GM12878 (cell line): Measurements from ENCODE around the gene CELF3. TPM values are rescaled to one million over a fixed set of nuclear protein-coding genes. Genes with fewer than 3 reads are reported as not detected.

Experiments used
- ATAC-seq: fragments of 200-7000 bp; cut with Tn5 transposase; 3 replicates; pipeline ENCODE4 v1.9.1; 2020; ENCODE audit warnings: mild to moderate bottlenecking, moderate library complexity
- BruUV-seq: library from RNA; stranded (reverse); fragments of 400-500 nt; replicated peaks from 2 replicates; lab custom pipeline; 2021; lab: Mats Ljungman, UMichigan
- CTCF ChIA-PET: fragments of 300-600 bp; sonication (Branson Sonifier 250); formaldehyde crosslinking; extraction: SDS; loops from one replicate; lab custom pipeline; 2021; ENCODE audit warnings: inconsistent platforms; lab: Yijun Ruan, JAX
- POLR2A ChIA-PET: fragments of 350-600 bp; formaldehyde crosslinking; extraction: SDS; loops from one replicate; lab custom pipeline; 2021; ENCODE audit warnings: inconsistent platforms; lab: Charles Lee
- RAD21 ChIA-PET: fragments of 300-600 bp; sonication (Branson Sonifier 250); formaldehyde crosslinking; loops from one replicate; lab custom pipeline; 2023; ENCODE audit warnings: antibody characterized with exemption; ENCODE audit not compliant: unreplicated experiment; lab: Charles Lee
- SMC1A ChIA-PET: fragments of 300-600 bp; sonication (Branson Sonifier 250); formaldehyde crosslinking; loops from one replicate; lab custom pipeline; 2023; ENCODE audit not compliant: unreplicated experiment, uncharacterized antibody; lab: Charles Lee
- DNase-seq: peaks from one replicate; pipeline ENCODE4 v3.0.0-alpha.2; 2011; ENCODE audit warnings: low read depth, low spot score
- FAIRE-seq: peaks from 3 replicates; lab custom pipeline; 2011; peaks lifted over from hg19 to GRCh38; lab: Jason Lieb, UNC
- H2AFZ ChIP-seq: 2 replicates; pipeline ENCODE4 v1.6.0; 2011; ENCODE audit warnings: low read depth, low read length, control low read depth; ENCODE audit not compliant: control insufficient read depth
- H3K27ac ChIP-seq: 2 replicates; pipeline ENCODE4 v1.5.1; 2011; ENCODE audit warnings: control low read depth; ENCODE audit not compliant: control insufficient read depth, insufficient read depth
- H3K27me3 ChIP-seq, 2 experiments: replicated peaks in 1 of 2; 2 replicates each; pipeline versions ENCODE4 v1.6.0 to v1.6.1; 2011; ENCODE audit warnings: low read length in 1 of 2; ENCODE audit not compliant: control insufficient read depth in 2 of 2, insufficient read depth in 2 of 2
- H3K36me3 ChIP-seq, 2 experiments: 2 replicates each; pipeline ENCODE4 v1.5.1; 2011; ENCODE audit warnings: low read length in 1 of 2; ENCODE audit not compliant: control insufficient read depth in 2 of 2, insufficient read depth in 2 of 2
- H3K4me1 ChIP-seq: 2 replicates; pipeline ENCODE4 v1.6.1; 2011; ENCODE audit warnings: mild to moderate bottlenecking, low read length, moderate library complexity, mixed read lengths; ENCODE audit not compliant: control insufficient read depth, insufficient read depth
- H3K4me2 ChIP-seq: 2 replicates; pipeline ENCODE4 v1.6.0; 2011; ENCODE audit warnings: control low read depth; ENCODE audit not compliant: control insufficient read depth, insufficient read depth
- H3K4me3 ChIP-seq: fragments of 200-600 bp; sonication (generic); 2 replicates; pipeline ENCODE4 v1.5.1; 2016
- H3K79me2 ChIP-seq: 2 replicates; pipeline ENCODE4 v1.6.0; 2011; ENCODE audit warnings: low read length; ENCODE audit not compliant: control insufficient read depth, insufficient read depth
- H3K9ac ChIP-seq: 2 replicates; pipeline ENCODE4 v1.8.0; 2011; ENCODE audit warnings: low read length, control low read depth, mixed read lengths; ENCODE audit not compliant: control insufficient read depth, insufficient read depth
- H3K9me3 ChIP-seq: replicated peaks from 3 replicates; pipeline ENCODE4 v1.5.1; 2011; ENCODE audit warnings: mild to moderate bottlenecking, low read length; ENCODE audit not compliant: control insufficient read depth, insufficient read depth
- H4K20me1 ChIP-seq: 2 replicates; pipeline ENCODE4 v1.6.0; 2011; ENCODE audit not compliant: control insufficient read depth, insufficient read depth
- BACH1 ChIP-seq: fragments of 450-650 bp; IDR thresholded peaks from 2 replicates; pipeline ENCODE4 v1.6.1; 2017; ENCODE audit warnings: mild to moderate bottlenecking, borderline replicate concordance
- BMI1 ChIP-seq: fragments of 450-650 bp; IDR thresholded peaks from 2 replicates; pipeline ENCODE4 v1.6.1; 2016; ENCODE audit warnings: mild to moderate bottlenecking, moderate library complexity, borderline replicate concordance
- CBX5 ChIP-seq: sonication (generic); IDR thresholded peaks from 2 replicates; pipeline ENCODE4 v1.6.1; 2016; ENCODE audit warnings: low read depth, moderate library complexity, mild to moderate bottlenecking, inconsistent platforms
- PML ChIP-seq: IDR thresholded peaks from 2 replicates; pipeline ENCODE4 v1.6.1; 2012; ENCODE audit warnings: low read length, inconsistent platforms
- RCOR1 ChIP-seq: conservative IDR thresholded peaks from 2 replicates; pipeline ENCODE4 v1.6.1; 2012; ENCODE audit warnings: low read depth, low read length, improper control_type of control experiment
- SMAD5 ChIP-seq: IDR thresholded peaks from 2 replicates; pipeline ENCODE4 v1.6.1; 2016; ENCODE audit warnings: antibody characterized with exemption, low read depth
- SP1 ChIP-seq: IDR thresholded peaks from one replicate; pipeline ENCODE4 v1.6.1; 2011; ENCODE audit warnings: low read depth, low read length
- SREBF2 ChIP-seq: IDR thresholded peaks from 2 replicates; pipeline ENCODE4 v1.6.1; 2012; ENCODE audit warnings: mild to moderate bottlenecking, low read length
- STAT1 ChIP-seq: fragments of 450-650 bp; conservative IDR thresholded peaks from 2 replicates; pipeline ENCODE4 v1.6.1; 2014; ENCODE audit warnings: antibody characterized with exemption, mild to moderate bottlenecking
- SUPT20H ChIP-seq: IDR thresholded peaks from 2 replicates; pipeline ENCODE4 v1.6.1; 2011; ENCODE audit warnings: low read depth, mild to moderate bottlenecking, low read length, moderate library complexity, borderline replicate concordance; ENCODE audit not compliant: control insufficient read depth
- WGBS: methylation state at CpG from one replicate; pipeline ENCODE4 v1.1.6; 2016; ENCODE audit warnings: low lambda C conversion rate; ENCODE audit not compliant: insufficient replicate concordance, insufficient coverage; ENCODE audit errors: missing lambda C conversion rate; 5-methylcytosine and 5-hydroxymethylcytosine counted together
- in situ Hi-C: fragments of 300-500 bp; cut with MboI; formaldehyde crosslinking; loops from 9 replicates; pipeline ENCODE4 v1.14.3; 2018; ENCODE audit warnings: mixed read lengths
- intact Hi-C: fragments of 100-400 bp; cut with micrococcal nuclease; formaldehyde crosslinking; loops from one replicate; pipeline ENCODE4 v1.14.2; 2022; ENCODE audit not compliant: unreplicated experiment
- polyA plus RNA-seq, 11 experiments: library from polyadenylated mRNA; depleted of rRNA in 4 of 11; unstranded in 6 of 11; stranded (reverse) in 5 of 11; fragments of >200 nt; fragmentation: Nextera tagmentation in 4 of 11; fragmentation: Illumina TruSeq in 1 of 11; extraction: Ambion mirVana in 4 of 11; extraction: Trizol in 1 of 11; gene quantifications; 1 replicate in 1 of 11; 2 replicates in 10 of 11; pipeline versions ENCODE4 v1.2.1 to v1.2.3, GENCODE V29; 2011 to 2016; ENCODE audit warnings: inconsistent platforms in 2 of 11, missing spikeins in 2 of 11, low read depth in 1 of 11
- total RNA-seq, 4 experiments: library from RNA; depleted of rRNA in 3 of 4; stranded (reverse); fragments of >200 nt in 3 of 4; fragmentation: Illumina TruSeq in 1 of 4; extraction: Trizol in 1 of 4; gene quantifications; 2 replicates each; pipeline versions ENCODE4 v1.2.1 to v1.2.3, GENCODE V29; 2013 to 2021
- TF ChIP-seq, protein P1 (sequence below): fragments of 450-650 bp; IDR thresholded peaks from 2 replicates; pipeline ENCODE4 v1.6.1; 2017; ENCODE audit warnings: low read depth, mild to moderate bottlenecking, moderate library complexity

CELF3 gene
- total and polyA plus RNA-seq, 10 of the 15 experiments (the other 5 are each of a cell fraction or from before 2014, with no cell fraction given), result 0.09 TPM; not detected in 9

DNA sequence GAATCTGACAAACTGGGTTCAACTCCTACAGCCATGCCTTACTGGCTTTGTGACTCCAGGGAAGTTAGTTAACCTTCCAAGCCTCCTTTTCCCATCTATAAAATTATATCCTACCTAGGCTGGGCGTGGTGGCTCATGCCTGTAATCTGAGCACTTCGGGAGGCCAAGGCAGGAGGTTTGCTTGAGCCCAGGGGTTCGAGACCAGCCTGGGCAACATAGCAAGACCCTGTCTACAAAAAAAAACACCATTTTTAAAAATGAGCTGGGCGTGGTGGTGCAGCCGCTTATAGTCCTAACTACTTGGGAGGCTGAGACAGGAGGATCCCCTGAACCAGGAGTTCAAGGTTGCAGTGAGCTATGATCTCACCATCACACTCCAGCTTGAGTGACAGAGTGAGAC lies 15.1 kb downstream of the CELF3 start:
- Histone ChIP-seq H3K4me2 (no peak overlapping the region), H3K36me3 (peaks cover 2 to 3% of the 10 kb centered on the region in 2 experiments; a peak in 3 of 4 replicates), H3K27me3 (no peaks in the 10 kb centered on the region), H3K9ac (no peak overlapping the region), H3K4me1 (no peaks in the 10 kb centered on the region), H3K9me3 (no peaks in the 10 kb centered on the region), H4K20me1 (no peaks in the 10 kb centered on the region), H2AFZ (no peak overlapping the region), H3K27ac (no peak overlapping the region), H3K4me3 (no peak overlapping the region), H3K79me2 (no peaks in the 10 kb centered on the region)
- no TSS peak for BruUV-seq
- intact Hi-C loops, result no loop called here
- TF ChIP-seq SP1, result no peak
- no peak for TF ChIP-seq SREBF2
- TF ChIP-seq BACH1, result no peak
- TF ChIP-seq CBX5, result no peak
- TF ChIP-seq, protein P1, sequence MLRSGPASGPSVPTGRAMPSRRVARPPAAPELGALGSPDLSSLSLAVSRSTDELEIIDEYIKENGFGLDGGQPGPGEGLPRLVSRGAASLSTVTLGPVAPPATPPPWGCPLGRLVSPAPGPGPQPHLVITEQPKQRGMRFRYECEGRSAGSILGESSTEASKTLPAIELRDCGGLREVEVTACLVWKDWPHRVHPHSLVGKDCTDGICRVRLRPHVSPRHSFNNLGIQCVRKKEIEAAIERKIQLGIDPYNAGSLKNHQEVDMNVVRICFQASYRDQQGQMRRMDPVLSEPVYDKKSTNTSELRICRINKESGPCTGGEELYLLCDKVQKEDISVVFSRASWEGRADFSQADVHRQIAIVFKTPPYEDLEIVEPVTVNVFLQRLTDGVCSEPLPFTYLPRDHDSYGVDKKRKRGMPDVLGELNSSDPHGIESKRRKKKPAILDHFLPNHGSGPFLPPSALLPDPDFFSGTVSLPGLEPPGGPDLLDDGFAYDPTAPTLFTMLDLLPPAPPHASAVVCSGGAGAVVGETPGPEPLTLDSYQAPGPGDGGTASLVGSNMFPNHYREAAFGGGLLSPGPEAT, result no peak
- no peak for TF ChIP-seq BMI1
- no peak for TF ChIP-seq SMAD5
- no peak for TF ChIP-seq PML
- no peak for TF ChIP-seq RCOR1
- TF ChIP-seq STAT1, result no peak
- no peak for TF ChIP-seq SUPT20H
- FAIRE-seq, result no peak
- ChIA-PET RAD21 (no interaction called here), POLR2A (no interaction called here), SMC1A (no interaction called here), CTCF (no interaction called here)
- ATAC-seq, result no peak
- WGBS, result 73% methylated on average over 5 of the region's 5 CpGs
- in situ Hi-C loops, result no loop called here
- no peak for DNase-seq
